Endodermal cell (in vitro differentiated cells): ENCODE measurements around the gene TIMM17A. TPM values are rescaled to one million over a fixed set of nuclear protein-coding genes. Genes with fewer than 3 reads are reported as not detected.
"Not testable (repeated sequence)": the region's sequence is repeated elsewhere in the genome, so short reads cannot be mapped to it uniquely, and the experiment has no call there.

ENCODE experiments used
- DNase-seq: peaks from one replicate; pipeline ENCODE4 v3.0.0-alpha.2; 2017
- H3K27ac ChIP-seq: 2 replicates; pipeline ENCODE4 v1.5.1; 2013; ENCODE audit warnings: mild to moderate bottlenecking, low read depth, low read length, moderate library complexity
- H3K27me3 ChIP-seq: 2 replicates; pipeline ENCODE4 v1.6.1; 2013; ENCODE audit warnings: mild to moderate bottlenecking, low read length, moderate library complexity; ENCODE audit not compliant: insufficient read depth, control insufficient read depth, poor library complexity, severe bottlenecking
- H3K36me3 ChIP-seq: 2 replicates; pipeline ENCODE4 v1.7.0; 2013; ENCODE audit warnings: mild to moderate bottlenecking, low read length, moderate library complexity; ENCODE audit not compliant: control insufficient read depth, insufficient read depth
- H3K4me1 ChIP-seq: one replicate; pipeline ENCODE4 v1.7.0; 2013; ENCODE audit warnings: low read length; ENCODE audit not compliant: control insufficient read depth, insufficient read depth
- H3K4me3 ChIP-seq: 2 replicates; pipeline ENCODE4 v1.5.1; 2013; ENCODE audit warnings: mild to moderate bottlenecking, low read length, moderate library complexity
- H3K9ac ChIP-seq: 2 replicates; pipeline ENCODE4 v1.6.1; 2013; ENCODE audit warnings: mild to moderate bottlenecking, low read length, moderate library complexity; ENCODE audit not compliant: poor library complexity, severe bottlenecking; ENCODE audit errors: extremely low read depth
- H3K9me3 ChIP-seq: 2 replicates; pipeline ENCODE4 v1.6.1; 2013; ENCODE audit warnings: mild to moderate bottlenecking, low read length, moderate library complexity; ENCODE audit not compliant: control insufficient read depth
- H3K27ac Mint-ChIP-seq: 2 replicates; pipeline ENCODE4 v1.8.0; 2020; ENCODE audit warnings: mixed read lengths
- H3K27me3 Mint-ChIP-seq: 2 replicates; pipeline ENCODE4 v1.8.0; 2021; ENCODE audit warnings: mild to moderate bottlenecking, mixed read lengths; ENCODE audit not compliant: insufficient read depth
- H3K36me3 Mint-ChIP-seq: 2 replicates; pipeline ENCODE4 v1.8.0; 2020; ENCODE audit warnings: low read depth, mixed read lengths
- H3K4me1 Mint-ChIP-seq: 2 replicates; pipeline ENCODE4 v1.8.0; 2020; ENCODE audit warnings: mixed read lengths
- H3K4me3 Mint-ChIP-seq: 2 replicates; pipeline ENCODE4 v1.8.0; 2020; ENCODE audit warnings: mild to moderate bottlenecking, moderate library complexity, mixed read lengths
- H3K9me3 Mint-ChIP-seq: 2 replicates; pipeline ENCODE4 v1.8.0; 2020; ENCODE audit warnings: mild to moderate bottlenecking, mixed read lengths
- CTCF ChIP-seq: fragments of 200-600 bp; sonication (generic); conservative IDR thresholded peaks from 2 replicates; pipeline ENCODE4 v1.5.0; 2021; ENCODE audit warnings: antibody characterized with exemption, mild to moderate bottlenecking
- WGBS, 2 experiments: methylation state at CpG; one replicate each; pipeline versions ENCODE4 v1.1.5 to v1.1.7; 2013; ENCODE audit warnings: missing lambda C conversion rate in 2 of 2, mixed read lengths in 1 of 2; ENCODE audit not compliant: insufficient coverage in 1 of 2, insufficient read length in 1 of 2; 5-methylcytosine and 5-hydroxymethylcytosine counted together
- total RNA-seq, 2 donors: library from RNA; stranded (reverse); fragmentation: NEBNext Ultra II Directional in 1 of 2; extraction: Animal tissue kit (Norgen Biotek cat#: 25700) in 1 of 2; gene quantifications; 2 replicates in 1 of 2; 3 replicates in 1 of 2; pipeline ENCODE4 v1.2.1, GENCODE V29; 2021

The TIMM17A gene
- total RNA-seq, 2 donors from 2014 or later: 41.7 to 47.4 TPM

DNA sequence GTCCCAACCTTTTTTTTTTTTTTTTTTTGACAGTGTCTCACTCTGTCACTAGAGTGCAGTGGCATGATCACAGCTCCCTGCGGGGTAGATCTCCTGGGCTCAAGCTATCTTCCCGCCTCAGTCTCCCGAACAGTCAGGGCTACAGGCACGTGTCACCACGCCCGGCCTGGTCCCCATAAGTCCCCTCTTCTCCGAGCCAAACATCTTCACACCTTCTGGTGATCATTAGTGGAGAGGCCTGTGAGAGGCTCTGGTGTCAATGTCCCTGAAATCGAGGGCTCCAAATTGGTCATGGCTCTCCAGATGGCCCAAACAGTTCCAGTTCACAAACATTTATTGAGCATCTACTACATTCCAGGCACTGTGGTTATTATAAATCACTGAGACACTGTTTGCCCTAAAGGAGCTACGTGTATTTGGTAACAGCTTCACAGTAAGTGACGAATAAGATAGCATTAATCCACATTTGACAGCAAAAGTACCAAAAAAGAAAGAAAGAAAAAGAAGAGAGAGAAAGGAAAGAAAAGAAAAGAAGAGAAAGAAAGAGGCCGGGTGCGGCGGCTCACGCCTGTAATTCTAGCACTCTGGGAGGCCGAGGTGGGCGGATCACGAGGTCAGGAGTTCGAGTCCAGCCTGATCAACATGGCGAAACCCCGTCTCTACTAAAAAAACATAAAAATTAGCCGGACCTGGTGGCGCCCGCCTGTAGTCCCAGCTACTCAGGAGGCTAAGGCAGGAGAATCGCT is 867 bp upstream of the TIMM17A start:
- Histone ChIP-seq H3K4me3 (peak overlapping the region; percentile 99), H3K9me3 (no peaks in the 10 kb centered on the region), H3K27me3 (peaks cover 1% of the 10 kb centered on the region), H3K27ac (peak overlapping the region; percentile 68), H3K36me3 (peaks cover 23% of the 10 kb centered on the region), H3K9ac (peak overlapping the region; percentile 86), H3K4me1 (peaks cover 2% of the 10 kb centered on the region)
- peaks cover 2% of the 10 kb centered on the region for H3K4me1 Mint-ChIP-seq
- WGBS, 2 experiments: 67 to 82% methylated on average over 17 to 24 of the region's 24 CpGs
- H3K27me3 Mint-ChIP-seq: peaks cover 7% of the 10 kb centered on the region
- H3K4me3 Mint-ChIP-seq: peak overlapping the region; percentile 99
- H3K36me3 Mint-ChIP-seq: peaks cover 19% of the 10 kb centered on the region
- peak; percentile 50 for DNase-seq
- H3K9me3 Mint-ChIP-seq: no peaks in the 10 kb centered on the region
- H3K27ac Mint-ChIP-seq: peak overlapping the region; percentile 99
- no peak for TF ChIP-seq CTCF

DNA sequence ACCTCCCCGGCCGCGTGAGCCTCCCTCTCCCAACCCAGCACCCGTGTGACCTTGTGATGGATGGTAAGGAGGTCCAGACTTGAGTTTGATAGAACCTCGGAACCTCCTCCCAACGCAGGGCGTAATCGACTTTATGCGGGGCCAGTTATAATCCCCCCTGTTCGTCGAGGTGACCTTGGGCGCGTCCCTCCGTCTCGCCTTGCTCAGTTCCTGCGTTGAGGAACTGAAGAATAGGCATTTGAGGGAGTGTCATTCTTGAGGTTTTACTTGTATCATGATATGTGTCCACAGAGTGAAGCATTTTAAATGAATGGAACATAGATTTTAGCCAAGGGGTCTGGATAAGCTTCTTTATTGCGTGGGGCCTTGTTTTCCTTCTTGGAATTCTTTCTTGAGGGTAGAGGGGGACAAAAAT is 433 bp downstream of the TIMM17A start:
- no peaks in the 10 kb centered on the region for H3K27me3 Mint-ChIP-seq
- no peaks in the 10 kb centered on the region for H3K27me3 ChIP-seq
- H3K27ac ChIP-seq: no peak overlapping the region
- H3K9me3 Mint-ChIP-seq: no peaks in the 10 kb centered on the region
- TF ChIP-seq CTCF: no peak
- H3K9ac ChIP-seq: peak overlapping the region; percentile 86
- H3K4me3 ChIP-seq: peak overlapping the region; percentile 99
- peaks cover 31% of the 10 kb centered on the region for H3K36me3 ChIP-seq
- no peak for DNase-seq
- peak overlapping the region; percentile 99 for H3K27ac Mint-ChIP-seq
- no peaks in the 10 kb centered on the region for H3K9me3 ChIP-seq
- H3K36me3 Mint-ChIP-seq: peaks cover 25% of the 10 kb centered on the region
- 0 to 1% methylated on average over 13 to 17 of the region's 17 CpGs for WGBS, 2 experiments
- peaks cover 2% of the 10 kb centered on the region for H3K4me1 ChIP-seq
- H3K4me3 Mint-ChIP-seq: peak overlapping the region; percentile 99
- H3K4me1 Mint-ChIP-seq: peaks cover 2% of the 10 kb centered on the region

DNA sequence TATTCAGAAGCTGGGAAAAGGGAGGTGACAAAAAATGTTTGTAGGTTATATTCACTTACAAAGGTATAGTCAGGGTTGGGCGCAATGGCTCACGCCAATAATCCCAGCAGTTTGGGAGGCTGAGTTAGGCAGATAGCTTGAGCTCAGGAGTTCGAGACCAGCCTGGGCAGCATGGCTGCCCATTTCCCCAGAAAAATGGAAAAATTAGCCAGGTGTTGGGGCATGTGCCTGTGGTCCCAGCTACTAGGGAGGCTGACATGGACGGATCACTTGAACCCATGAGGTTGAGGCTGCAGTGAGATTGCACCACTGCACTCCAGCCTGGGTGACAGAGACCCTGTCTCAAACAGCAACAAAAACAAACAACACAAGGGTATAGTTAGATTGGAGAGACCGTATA is 3.0 kb downstream of the TIMM17A start:
- H3K9me3 Mint-ChIP-seq: no peaks in the 10 kb centered on the region
- TF ChIP-seq CTCF: no peak

GRCh38 chr1:201962382-201962781 is 7.1 kb downstream of the TIMM17A start:
- H3K36me3 ChIP-seq: peaks cover 84% of the 10 kb centered on the region
- H3K4me1 Mint-ChIP-seq, H3K27ac Mint-ChIP-seq, H3K9me3 ChIP-seq, H3K9ac ChIP-seq, DNase-seq, H3K4me1 ChIP-seq, H3K27me3 ChIP-seq, H3K9me3 Mint-ChIP-seq, H3K27me3 Mint-ChIP-seq, H3K4me3 Mint-ChIP-seq, H3K4me3 ChIP-seq, H3K27ac ChIP-seq: not testable (repeated sequence)
- 94 to 96% methylated on average over 10 of the region's 10 CpGs for WGBS, 2 experiments
- H3K36me3 Mint-ChIP-seq: peaks cover 69% of the 10 kb centered on the region

More for the DNA sequence above, 3.0 kb downstream of the TIMM17A start:
- Mint-ChIP-seq H3K27ac (no peak overlapping the region), H3K4me3 (no peak overlapping the region), H3K4me1 (peaks cover 2% of the 10 kb centered on the region), H3K36me3 (peaks cover 43% of the 10 kb centered on the region), H3K27me3 (no peaks in the 10 kb centered on the region)
- H3K4me3 ChIP-seq: no peak overlapping the region
- no peak overlapping the region for H3K9ac ChIP-seq
- peaks cover 57% of the 10 kb centered on the region for H3K36me3 ChIP-seq
- peaks cover 2% of the 10 kb centered on the region for H3K4me1 ChIP-seq
- H3K27me3 ChIP-seq: no peaks in the 10 kb centered on the region
- no peak for DNase-seq
- no peaks in the 10 kb centered on the region for H3K9me3 ChIP-seq
- WGBS, 2 experiments: 94 to 100% methylated on average over 4 to 5 of the region's 5 CpGs
- H3K27ac ChIP-seq: no peak overlapping the region
